ENCODE measurements around the gene VILL.

VILL gene

DNA sequence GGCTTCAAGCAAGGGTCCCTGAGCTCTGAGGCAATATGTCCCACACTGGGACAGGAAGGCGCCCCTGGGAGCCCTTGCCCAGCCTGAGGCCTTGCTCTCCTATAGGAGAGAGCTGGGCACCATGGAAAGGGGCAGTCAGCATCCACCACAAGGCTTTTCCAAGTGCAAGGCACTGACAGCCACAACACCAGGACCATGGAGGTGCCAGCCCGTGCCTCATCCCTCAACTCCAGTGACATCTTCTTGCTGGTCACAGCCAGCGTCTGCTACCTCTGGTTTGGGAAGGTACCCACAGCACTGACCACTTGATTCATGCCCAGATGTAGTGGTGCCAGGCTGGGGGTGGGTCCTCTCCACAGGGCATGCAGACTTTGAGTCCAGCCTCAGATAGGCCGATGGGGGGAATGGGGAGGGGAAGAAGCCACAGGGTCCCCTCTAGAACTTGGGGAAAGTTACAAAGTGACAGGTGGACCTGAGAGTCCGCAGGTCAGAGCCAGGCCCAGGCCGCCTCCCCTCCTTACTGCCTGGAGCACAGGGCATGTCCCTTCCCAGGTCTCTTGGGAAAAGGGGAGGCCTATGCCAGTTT lies 11.8 kb downstream of the VILL start:
- no peak for DNase-seq

DNA sequence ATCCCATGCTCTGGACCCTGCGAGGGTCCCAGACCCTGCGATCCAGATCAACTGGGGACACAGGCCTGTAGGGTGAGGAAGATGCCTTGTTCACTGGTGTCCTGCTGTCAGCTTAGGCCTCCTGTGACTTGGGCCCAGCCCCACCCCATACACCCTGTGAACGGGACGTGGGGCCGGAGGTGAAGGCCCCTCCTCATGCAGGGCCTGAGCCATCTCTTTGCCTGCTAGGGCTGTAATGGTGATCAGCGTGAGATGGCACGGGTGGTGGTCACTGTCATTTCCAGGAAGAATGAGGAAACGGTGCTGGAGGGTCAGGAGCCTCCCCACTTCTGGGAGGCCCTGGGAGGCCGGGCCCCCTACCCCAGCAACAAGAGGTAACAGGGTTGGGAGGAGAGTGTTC lies 12.4 kb downstream of the VILL start:
- no peak for DNase-seq

DNA sequence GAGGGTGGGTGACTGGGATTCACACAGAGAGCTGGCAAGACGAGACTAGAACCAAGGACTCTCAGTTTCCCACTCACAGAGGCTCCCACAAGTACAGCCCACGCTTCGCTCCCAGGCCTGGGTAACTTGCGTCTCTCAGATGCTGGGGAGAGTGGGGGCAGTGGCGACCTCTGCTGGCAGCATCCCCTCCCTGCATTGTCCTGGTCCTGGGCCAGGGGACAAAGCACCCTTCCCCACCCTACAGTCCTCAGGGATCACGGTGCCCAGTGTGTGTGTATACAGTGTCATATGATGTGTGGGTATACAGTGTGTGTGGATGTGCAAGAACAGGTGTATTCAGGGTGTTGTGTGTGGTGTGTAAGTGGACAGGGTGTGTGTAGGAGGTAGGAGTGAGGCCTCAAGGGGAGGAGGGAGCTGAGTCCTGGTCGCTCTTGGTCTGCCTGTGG lies 12.8 kb downstream of the VILL start:
- peak; percentile 27 for DNase-seq

DNA sequence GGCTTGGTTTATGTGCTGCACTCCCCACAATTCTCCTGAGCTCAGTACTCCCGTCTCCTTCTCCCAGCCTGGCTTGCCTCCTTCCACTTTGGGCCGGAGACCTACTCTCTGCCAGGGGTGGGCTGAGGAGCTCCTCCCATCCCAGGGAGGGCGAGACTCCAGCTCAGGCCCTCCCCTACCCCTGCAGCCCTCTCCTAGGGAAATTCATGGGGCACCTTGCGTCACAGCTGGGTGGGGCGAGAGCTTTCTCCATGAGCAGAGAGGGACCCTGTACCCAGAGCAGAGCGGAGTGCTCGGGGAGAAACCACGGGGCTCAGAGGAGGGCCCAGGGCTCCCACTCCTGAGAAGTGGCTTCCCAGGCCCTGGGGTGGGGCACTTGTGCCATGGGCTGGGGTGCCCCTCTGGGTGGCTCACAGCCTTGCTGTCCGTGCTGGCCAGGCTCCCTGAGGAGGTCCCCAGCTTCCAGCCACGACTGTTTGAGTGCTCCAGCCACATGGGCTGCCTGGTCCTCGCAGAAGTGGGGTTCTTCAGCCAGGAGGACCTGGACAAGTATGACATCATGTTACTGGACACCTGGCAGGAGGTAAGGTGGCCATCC lies 13.3 kb downstream of the VILL start:
- DNase-seq = no peak

DNA sequence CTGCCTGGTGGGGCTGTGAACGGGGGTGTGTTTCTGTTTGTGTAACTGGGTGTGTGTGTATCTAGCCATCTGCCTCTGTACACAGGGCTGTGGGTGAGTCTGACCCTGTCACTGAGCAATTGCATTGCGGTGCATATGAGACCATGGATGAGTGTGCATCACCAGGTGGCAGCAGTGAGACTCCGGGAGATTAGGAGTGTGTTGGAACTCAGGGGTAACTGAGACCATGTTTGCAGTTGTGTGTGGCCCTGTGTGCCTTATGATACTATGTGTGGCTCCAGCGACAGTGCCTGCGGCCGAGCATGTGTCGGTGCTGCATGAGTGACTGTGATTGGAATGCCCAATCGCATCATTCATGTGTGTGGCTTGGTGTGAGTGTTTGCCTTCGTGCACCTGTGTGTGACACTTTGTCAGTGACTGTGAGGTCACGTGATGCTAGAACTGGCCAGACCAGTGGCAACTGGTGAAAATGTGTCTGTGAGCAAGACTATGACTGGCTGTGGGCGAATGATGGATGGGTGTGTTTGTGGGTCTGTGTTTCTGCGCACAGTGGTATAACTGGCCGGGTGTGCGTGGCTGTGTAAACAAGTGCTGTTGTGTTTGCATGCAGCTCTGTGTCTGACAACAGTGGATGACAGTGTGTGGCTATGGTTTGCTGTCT lies 14.0 kb downstream of the VILL start:
- peak; percentile 47 for DNase-seq

DNA sequence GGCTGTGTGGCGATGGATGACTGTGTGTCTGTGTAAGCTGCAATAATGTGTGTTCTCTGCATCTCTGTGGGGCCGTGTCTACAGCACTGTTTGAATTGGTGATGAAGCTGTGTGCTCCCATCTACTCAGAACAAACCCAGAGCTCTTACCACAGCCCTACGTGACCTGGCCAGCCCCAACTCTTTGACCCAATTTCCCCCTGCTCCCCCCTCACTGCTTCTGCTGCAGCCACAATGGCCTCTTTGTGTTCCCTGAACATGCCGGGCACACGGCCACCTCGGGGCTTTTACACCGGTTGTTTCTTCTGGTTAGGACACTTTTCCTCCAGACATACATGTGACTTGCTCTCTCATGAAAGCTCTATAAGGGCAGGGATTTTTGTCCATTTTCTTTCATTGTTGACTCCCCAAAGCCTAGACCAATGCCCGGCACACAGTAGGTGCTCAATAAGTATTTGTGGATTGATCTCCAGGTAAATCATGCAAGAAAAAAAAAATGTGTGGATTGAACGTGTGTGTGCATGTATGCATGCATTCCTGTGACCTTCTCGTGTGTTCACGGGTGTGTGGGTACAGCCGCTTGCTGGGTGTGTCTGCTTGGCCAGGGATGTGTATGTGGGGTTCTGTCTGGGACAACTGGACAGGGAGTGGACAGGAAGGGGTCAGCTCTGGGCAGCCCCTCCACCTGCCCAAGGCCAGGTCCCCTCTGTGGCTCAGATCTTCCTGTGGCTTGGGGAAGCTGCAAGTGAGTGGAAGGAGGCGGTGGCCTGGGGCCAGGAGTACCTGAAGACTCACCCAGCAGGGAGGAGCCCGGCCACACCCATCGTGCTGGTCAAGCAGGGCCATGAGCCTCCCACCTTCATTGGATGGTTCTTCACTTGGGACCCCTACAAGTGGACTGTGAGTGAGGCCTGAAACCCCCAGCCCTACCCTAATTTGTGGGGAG lies 14.8 kb downstream of the VILL start:
- DNase-seq = no peak

DNA sequence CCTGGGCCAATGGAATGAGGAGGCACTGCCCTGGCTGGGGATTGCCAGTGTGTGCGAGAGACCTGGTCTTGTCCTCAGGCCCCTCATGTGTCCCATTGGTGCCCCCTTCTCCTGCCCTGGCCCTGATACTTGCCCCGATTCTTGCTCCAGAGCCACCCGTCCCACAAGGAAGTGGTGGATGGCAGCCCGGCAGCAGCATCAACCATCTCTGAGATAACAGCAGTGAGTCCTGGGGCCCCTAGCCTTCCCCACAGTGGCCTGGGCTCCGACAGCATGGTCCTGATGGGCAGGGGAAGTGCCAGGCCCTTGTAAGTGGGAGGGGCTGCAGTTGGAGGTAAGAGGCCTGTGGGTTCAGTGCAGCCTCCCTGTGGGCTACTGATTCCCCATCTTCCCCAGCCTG lies 15.4 kb downstream of the VILL start:
- DNase-seq = no peak

DNA sequence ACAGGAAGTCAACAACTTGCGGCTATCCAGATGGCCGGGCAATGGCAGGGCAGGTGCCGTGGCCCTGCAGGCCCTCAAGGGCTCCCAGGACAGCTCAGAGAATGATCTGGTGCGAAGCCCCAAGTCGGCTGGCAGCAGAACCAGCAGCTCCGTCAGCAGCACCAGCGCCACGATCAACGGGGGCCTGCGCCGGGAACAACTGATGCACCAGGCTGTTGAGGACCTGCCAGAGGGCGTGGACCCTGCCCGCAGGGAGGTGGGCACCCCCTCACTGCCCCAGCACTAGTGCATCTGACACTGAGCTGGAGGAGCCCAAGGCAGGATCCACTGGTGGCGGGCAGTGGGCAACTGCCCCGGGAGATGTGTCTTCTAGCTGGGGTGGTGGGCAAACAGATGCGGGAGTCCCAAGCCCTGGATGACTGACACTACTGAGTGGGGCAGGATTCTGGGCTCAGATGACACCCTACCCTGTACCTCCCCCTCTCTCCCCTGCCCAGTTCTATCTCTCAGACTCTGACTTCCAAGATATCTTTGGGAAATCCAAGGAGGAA lies 15.9 kb downstream of the VILL start:
- DNase-seq = no peak

DNA sequence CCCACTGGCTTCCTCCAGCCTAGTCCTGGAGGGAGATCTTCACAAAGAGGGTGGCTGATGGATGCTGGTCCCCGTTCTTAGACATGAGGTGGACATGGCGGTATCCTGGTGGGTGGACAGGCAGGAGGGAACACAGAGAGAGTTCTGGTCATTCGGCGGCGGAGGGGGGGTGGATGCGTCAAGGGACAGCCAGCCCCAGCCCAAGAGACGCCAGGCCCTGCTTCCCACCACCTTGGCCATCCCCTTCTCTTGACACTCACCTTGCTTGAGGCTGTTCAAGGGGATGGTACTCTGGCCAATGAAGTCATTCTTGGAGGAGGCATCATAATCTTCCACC lies 17.1 kb downstream of the VILL start:
- DNase-seq = no peak

DNA sequence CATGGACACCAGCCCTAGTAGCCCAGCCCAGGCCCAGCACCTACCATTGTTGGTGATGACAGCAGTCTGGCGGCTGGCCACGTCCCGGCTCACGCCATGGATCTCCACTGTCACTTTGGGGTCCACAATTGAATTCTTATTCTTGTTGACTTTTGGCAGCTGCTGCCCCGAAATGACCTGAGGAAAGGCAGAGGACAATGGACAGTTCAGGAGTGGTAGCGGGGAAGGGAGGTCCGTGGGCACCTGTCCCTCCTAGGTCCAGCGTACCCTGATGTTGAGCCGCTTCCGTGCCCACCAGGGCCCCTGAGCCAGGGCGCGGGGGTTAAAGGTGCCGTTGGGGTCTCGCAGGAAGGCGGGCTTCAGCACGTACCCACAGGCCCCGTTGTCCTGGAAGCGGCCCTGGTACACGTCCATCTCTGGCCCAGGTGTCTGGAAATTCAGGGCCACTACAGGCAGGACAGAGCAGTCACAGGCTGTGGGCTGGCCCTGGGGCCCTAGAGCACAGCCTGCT lies 17.7 kb downstream of the VILL start:
- no peak for DNase-seq

DNA sequence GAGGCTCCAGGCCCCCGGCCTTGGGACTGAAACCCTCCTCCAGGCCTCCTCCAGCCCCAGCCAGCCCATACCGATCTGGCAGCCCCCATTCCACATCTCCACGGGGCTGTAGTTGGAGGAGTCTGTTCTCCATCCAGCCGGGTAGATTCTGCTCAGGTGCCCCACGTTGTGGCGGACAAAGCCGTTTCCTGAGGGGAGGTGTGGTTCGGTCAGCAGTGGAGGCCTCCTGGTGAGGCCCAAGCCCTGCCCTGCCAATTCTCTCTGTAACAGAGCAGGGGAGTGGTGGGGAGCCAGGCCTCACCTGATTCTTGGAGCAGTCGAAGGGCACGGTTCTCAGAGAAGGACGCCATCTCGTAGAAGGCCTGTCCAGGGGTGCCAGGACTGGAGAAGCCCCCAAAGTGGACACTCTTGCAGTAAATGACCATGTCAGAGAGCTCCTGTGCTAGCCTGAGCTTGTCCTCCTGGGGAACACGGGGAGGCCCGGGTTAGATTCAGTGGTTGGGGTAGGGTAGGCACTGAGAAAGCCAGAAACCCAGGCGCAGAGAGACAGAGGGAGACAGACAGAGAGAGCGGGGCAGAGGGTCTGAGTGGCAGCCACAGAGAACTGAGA lies 18.5 kb downstream of the VILL start:
- no peak for DNase-seq

DNA sequence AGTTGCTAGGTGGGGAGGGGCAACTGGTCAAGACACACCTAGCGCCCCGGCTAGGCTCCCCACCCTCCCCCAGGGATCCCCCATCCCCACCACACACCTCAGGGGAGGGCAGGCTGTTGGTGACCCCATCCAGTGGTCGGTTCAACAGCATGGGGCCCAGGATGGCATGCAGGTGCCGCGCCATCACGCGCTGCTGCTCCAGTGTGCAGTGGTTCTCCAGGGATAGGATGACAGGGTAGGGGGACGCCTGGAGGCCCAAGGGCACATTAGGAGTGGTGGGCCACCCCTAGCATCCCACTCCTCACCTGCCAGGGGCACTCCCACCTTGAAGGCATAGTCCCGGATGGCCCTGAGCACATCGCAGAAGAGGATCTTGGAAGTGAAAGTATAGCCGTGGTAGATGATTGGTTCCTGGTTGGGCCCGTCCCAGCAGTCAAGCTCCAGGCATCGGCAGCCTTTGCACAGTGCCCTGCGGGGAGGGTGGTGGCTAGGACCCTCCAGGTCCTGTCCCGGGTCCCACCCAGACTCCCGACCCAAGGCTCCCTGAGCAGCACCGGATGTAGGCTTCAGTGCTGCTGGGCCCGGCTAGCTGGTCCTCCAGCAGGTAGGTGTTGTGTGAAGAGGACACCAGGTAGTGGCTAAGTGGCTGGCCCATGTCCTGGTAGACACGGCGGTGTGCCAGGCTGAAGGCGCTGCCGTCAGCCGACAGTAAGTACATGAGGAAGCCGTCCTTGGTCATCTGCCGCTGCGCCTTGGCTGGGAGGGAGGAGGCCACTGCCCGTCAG lies 19.4 kb downstream of the VILL start:
- DNase-seq = no peak

DNA sequence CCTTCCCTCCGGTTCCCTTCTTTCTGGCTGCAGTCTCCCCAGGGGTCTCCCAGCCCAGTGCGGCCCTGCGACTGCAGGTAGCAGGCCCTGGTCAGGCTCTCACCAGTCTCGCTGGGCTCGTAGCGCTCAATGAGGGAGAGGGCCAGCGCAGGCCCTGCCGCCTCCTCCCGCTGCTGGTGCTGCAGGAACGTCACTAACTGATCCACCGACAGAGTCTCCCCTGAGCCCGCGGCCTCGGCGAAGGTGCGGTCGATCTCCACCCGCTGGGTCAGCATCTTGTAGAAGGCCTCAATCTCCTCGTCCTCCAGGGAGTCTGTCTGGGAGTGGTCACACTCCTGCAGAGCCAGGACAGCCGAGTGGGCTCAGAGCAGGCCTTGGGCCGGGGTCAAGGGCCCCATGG lies 20.5 kb downstream of the VILL start:
- DNase-seq = no peak

DNA sequence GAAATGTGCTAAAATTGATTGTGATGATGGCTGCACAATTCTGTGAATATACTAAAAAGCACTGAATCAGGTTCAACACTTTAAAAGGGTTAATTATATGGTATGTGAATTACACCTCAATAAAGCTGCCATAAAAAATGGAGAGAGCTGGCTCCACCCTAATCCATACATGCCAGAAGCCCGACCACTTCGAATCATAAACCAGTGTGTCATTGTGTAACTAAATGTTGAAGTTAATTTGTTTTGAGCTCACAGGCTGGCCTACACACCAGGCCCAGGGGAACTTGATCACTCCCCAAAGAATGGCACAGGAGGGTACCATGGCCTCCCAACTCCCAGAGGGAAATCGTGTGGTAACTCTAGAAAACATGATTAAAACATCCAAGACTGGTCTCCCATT lies 24.9 kb downstream of the VILL start:
- DNase-seq = no peak

DNA sequence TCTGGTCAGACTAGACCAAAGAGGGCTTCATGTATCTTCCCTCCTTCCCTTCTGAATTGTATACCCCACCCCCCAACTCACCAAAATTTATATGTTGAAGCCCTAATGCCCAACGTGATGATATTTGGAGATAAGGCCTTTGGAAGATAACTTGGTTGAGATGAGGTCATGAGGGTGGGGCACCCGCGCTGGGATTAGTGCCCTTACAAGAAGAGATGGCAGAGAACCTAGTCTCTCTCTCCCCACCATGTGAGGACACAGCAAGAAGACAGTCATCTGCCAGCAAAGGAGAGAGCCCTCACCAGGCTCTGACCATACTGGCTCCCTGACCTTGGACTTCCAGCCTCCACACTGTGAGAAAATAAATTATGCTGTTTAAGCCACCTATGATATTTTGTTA lies 25.4 kb downstream of the VILL start:
- DNase-seq = no peak

DNA sequence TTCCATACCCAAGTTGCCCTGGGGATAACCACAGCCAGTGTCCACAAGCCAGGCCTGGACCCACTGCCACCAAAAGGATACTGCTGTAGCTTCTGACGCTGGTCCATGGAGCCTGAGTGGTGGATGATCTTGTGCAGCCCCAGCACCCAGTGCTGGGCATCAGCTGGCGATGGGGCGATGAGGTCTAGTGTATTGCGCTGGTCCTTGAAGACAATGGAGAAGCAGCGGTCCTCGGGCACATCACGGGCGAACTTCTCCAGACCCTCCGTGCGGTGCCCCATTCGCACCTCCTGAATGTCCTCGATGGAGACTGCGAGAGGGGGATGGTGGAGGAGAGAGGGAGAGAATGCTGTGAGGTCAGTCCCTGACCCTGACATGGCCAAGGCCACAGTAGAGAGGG lies 25.8 kb downstream of the VILL start:
- DNase-seq = no peak

DNA sequence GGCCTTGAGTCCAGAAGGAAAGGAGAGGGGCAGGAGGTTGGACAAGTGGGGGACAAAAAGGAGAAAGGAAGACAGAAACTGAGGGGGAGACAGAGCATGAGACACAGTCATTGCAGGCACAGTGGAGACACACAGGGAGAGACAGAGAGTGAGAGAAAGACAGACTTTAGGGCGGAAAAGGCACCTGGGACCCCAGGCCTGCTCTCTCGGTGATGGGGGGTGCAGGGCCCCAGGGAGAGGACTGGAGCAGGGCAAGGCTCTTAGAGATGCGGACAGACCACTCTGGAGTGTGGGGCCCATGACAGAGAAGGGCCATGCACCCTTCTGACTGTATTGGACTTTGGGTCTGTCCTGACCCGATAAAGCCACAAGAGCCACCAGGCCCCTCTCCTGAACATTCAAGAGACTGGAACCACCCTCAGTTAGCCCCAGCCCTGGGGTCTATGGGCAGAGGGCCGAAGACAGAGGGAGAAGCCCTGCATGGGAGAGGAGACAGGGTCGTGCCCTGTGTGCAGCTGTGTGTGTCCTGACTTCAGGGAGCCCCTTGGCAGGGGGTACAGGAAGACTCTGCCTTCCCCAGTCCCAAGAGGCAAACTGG lies 26.4 kb downstream of the VILL start:
- no peak for DNase-seq

DNA sequence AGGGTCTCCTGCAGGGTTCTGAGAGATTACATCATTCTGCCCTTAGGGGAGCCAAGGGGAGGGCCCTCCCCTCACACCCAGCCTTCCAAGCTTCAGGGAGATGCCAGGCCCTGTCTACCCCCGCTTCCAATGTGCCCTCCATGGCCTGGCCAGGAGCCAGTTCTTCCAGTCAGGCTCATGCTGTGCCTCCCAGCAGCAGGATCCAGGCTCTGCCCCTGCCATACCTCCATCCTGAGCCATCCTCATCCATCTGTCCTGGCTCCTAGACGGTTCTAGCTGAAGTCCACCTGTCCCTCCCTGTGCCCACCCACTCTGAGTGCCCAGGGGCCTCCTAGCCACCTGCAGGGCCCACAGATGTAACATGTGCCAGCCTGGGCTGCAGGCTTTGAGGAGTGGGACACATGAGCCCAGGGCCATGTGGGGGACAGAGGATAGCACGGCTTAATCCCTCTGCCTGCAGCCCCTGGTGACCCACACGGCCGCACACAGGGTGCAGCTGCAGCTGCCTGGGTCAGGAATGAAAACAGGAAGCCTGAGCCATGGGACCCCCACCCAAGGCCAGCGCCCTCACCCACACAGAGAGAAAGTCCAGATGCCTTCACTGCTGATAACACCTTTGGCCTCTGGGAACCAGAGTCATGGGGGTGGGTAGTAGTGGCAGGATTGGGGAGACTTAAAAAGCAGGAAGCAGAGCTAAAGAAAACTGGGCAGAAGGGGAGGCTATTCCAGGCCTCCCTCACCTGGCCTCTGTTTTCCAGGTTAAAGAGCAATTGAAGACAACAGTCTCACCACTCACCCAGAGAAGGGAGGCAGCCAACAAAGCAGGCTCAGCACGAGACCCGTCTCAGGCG lies 27.1 kb downstream of the VILL start:
- no peak for DNase-seq

DNA sequence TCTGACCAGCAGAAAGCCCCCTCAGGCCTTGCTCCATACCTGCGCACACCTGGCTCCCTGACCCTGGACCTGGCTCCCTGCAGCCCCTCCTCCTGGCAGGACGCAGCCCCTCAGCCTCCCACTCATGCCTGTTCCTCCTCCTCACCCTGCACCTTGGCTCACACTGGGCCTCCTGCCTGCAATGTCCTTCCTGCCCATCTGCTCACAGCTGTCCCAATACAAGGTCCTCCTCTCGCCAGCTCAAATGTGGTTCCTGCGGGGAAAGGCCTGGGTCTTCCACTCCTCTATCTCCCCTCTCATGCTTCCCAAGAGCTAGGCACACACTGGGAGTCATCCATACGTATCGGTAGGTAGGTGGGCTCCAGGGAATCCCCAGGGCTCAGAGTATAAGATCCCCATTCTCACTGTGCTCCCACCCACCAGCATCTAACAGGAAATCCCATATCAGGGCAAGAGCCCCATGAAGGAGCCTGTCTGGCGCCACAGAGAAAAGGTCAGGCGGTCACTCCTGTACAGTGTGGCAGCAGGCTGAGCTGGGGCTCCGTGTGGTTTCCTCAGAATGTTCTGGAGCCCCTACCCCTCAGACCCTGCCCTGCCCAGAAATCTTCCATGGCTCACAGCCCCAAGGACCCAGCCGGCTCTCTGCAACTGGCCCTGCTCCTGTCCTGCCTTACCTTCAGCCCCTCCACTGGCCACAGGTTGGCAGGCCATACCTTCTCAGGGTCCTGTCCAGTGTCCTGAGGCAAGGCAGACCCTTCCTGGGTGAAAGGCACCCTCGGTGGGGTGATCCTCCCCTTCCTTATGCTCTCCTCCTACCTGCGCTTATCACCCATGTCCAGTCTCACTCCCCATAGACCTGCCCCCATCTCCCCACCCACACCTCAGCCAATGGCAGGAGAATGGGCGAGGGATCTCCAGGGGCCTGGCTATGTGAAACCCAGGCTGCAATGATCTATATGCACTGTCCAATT lies 28.0 kb downstream of the VILL start:
- DNase-seq = no peak
